Endodermal cell (in vitro differentiated cells): ENCODE measurements around the gene ARHGAP45. TPM values are rescaled to one million over a fixed set of nuclear protein-coding genes. Genes with fewer than 3 reads are reported as not detected.

Experiments
- DNase-seq: peaks from one replicate; pipeline ENCODE4 v3.0.0-alpha.2; 2017
- H3K27ac ChIP-seq: 2 replicates; pipeline ENCODE4 v1.5.1; 2013; ENCODE audit warnings: mild to moderate bottlenecking, low read depth, low read length, moderate library complexity
- H3K27me3 ChIP-seq: 2 replicates; pipeline ENCODE4 v1.6.1; 2013; ENCODE audit warnings: mild to moderate bottlenecking, low read length, moderate library complexity; ENCODE audit not compliant: insufficient read depth, control insufficient read depth, poor library complexity, severe bottlenecking
- H3K36me3 ChIP-seq: 2 replicates; pipeline ENCODE4 v1.7.0; 2013; ENCODE audit warnings: mild to moderate bottlenecking, low read length, moderate library complexity; ENCODE audit not compliant: control insufficient read depth, insufficient read depth
- H3K4me1 ChIP-seq: one replicate; pipeline ENCODE4 v1.7.0; 2013; ENCODE audit warnings: low read length; ENCODE audit not compliant: control insufficient read depth, insufficient read depth
- H3K4me3 ChIP-seq: 2 replicates; pipeline ENCODE4 v1.5.1; 2013; ENCODE audit warnings: mild to moderate bottlenecking, low read length, moderate library complexity
- H3K9ac ChIP-seq: 2 replicates; pipeline ENCODE4 v1.6.1; 2013; ENCODE audit warnings: mild to moderate bottlenecking, low read length, moderate library complexity; ENCODE audit not compliant: poor library complexity, severe bottlenecking; ENCODE audit errors: extremely low read depth
- H3K9me3 ChIP-seq: 2 replicates; pipeline ENCODE4 v1.6.1; 2013; ENCODE audit warnings: mild to moderate bottlenecking, low read length, moderate library complexity; ENCODE audit not compliant: control insufficient read depth
- H3K27ac Mint-ChIP-seq: 2 replicates; pipeline ENCODE4 v1.8.0; 2020; ENCODE audit warnings: mixed read lengths
- H3K27me3 Mint-ChIP-seq: 2 replicates; pipeline ENCODE4 v1.8.0; 2021; ENCODE audit warnings: mild to moderate bottlenecking, mixed read lengths; ENCODE audit not compliant: insufficient read depth
- H3K36me3 Mint-ChIP-seq: 2 replicates; pipeline ENCODE4 v1.8.0; 2020; ENCODE audit warnings: low read depth, mixed read lengths
- H3K4me1 Mint-ChIP-seq: 2 replicates; pipeline ENCODE4 v1.8.0; 2020; ENCODE audit warnings: mixed read lengths
- H3K4me3 Mint-ChIP-seq: 2 replicates; pipeline ENCODE4 v1.8.0; 2020; ENCODE audit warnings: mild to moderate bottlenecking, moderate library complexity, mixed read lengths
- H3K9me3 Mint-ChIP-seq: 2 replicates; pipeline ENCODE4 v1.8.0; 2020; ENCODE audit warnings: mild to moderate bottlenecking, mixed read lengths
- WGBS, 2 experiments: methylation state at CpG; one replicate each; pipeline versions ENCODE4 v1.1.5 to v1.1.7; 2013; ENCODE audit warnings: missing lambda C conversion rate in 2 of 2, mixed read lengths in 1 of 2; ENCODE audit not compliant: insufficient coverage in 1 of 2, insufficient read length in 1 of 2; 5-methylcytosine and 5-hydroxymethylcytosine counted together
- total RNA-seq, 2 donors: library from RNA; stranded (reverse); fragmentation: NEBNext Ultra II Directional in 1 of 2; extraction: Animal tissue kit (Norgen Biotek cat#: 25700) in 1 of 2; gene quantifications; 2 replicates in 1 of 2; 3 replicates in 1 of 2; pipeline ENCODE4 v1.2.1, GENCODE V29; 2021
- TF ChIP-seq, protein P1 (sequence below): fragments of 200-600 bp; sonication (generic); conservative IDR thresholded peaks from 2 replicates; pipeline ENCODE4 v1.5.0; 2021; ENCODE audit warnings: antibody characterized with exemption, mild to moderate bottlenecking

ARHGAP45 gene
- total RNA-seq, 2 donors from 2014 or later: 14.8 to 17.1 TPM

DNA sequence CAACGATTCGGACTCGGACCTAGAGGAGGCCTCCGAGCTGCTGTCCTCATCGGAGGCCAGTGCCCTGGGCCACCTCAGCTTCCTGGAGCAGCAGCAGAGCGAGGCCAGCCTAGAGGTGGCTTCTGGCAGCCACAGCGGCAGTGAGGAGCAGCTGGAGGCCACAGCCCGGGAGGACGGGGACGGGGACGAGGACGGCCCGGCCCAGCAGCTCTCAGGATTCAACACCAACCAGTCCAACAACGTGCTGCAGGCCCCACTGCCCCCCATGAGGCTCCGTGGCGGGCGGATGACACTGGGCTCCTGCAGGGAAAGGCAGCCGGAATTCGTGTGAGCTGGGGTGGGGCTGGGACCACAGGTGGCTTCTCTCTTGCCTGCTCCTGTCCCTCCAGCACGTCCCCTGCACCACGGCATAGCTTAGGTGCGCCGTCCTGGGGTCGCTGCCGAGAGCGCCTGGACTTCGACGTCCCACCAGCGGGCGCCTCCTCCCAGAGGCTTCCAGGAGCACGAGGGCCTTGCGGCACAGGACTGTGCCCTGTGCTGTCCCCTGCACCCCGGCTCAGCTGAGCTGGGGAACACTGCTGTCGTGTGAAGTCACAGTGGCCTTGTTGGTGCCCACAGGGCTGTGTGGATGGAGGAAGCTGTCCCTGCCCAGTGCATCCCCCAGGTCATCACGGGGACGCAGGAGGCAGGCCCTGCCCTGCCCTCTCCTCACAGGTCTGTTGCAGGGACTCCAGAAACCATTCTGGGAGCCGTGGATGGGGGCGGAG is 18.9 kb downstream of the ARHGAP45 start:
- no peaks in the 10 kb centered on the region for H3K27me3 Mint-ChIP-seq
- Histone ChIP-seq H3K4me3 (no peak overlapping the region), H3K4me1 (no peaks in the 10 kb centered on the region), H3K27ac (peak overlapping the region; percentile 38), H3K36me3 (peaks cover 13% of the 10 kb centered on the region), H3K9ac (no peak overlapping the region), H3K27me3 (no peaks in the 10 kb centered on the region), H3K9me3 (no peaks in the 10 kb centered on the region)
- H3K9me3 Mint-ChIP-seq: no peaks in the 10 kb centered on the region
- no peak for DNase-seq
- TF ChIP-seq, protein P1, sequence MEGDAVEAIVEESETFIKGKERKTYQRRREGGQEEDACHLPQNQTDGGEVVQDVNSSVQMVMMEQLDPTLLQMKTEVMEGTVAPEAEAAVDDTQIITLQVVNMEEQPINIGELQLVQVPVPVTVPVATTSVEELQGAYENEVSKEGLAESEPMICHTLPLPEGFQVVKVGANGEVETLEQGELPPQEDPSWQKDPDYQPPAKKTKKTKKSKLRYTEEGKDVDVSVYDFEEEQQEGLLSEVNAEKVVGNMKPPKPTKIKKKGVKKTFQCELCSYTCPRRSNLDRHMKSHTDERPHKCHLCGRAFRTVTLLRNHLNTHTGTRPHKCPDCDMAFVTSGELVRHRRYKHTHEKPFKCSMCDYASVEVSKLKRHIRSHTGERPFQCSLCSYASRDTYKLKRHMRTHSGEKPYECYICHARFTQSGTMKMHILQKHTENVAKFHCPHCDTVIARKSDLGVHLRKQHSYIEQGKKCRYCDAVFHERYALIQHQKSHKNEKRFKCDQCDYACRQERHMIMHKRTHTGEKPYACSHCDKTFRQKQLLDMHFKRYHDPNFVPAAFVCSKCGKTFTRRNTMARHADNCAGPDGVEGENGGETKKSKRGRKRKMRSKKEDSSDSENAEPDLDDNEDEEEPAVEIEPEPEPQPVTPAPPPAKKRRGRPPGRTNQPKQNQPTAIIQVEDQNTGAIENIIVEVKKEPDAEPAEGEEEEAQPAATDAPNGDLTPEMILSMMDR: no peak
- no peak overlapping the region for H3K27ac Mint-ChIP-seq
- peaks cover 20% of the 10 kb centered on the region for H3K36me3 Mint-ChIP-seq
- WGBS, 2 experiments: 93% methylated on average over 23 to 38 of the region's 38 CpGs
- peaks cover 1% of the 10 kb centered on the region for H3K4me1 Mint-ChIP-seq
- H3K4me3 Mint-ChIP-seq: no peak overlapping the region

DNA sequence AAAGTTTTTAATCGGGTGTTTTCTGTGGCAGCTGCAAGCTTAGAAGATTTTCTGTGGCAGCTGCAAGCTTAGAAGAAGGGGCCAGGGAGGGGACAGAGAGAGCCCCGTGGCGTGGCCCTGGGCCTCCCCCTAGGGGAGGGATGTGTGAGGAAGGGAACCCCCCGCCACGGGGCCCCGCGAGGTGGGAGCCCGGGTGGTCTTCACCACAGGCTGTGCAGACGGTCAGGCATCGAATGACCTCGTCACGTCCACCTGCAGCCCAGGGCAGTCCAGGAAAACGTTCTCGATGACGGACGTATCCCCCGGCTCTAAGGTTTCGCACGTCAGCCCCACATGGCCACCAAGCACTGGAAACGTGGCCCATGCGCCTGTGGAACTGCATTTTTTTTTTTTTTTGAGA is 19.6 kb downstream of the ARHGAP45 start:
- TF ChIP-seq, protein P1: no peak
- Histone ChIP-seq H3K27me3 (no peaks in the 10 kb centered on the region), H3K9ac (no peak overlapping the region), H3K9me3 (no peaks in the 10 kb centered on the region), H3K4me1 (no peaks in the 10 kb centered on the region), H3K27ac (no peak overlapping the region), H3K4me3 (no peak overlapping the region), H3K36me3 (peaks cover 21% of the 10 kb centered on the region)
- H3K9me3 Mint-ChIP-seq: no peaks in the 10 kb centered on the region
- H3K27ac Mint-ChIP-seq: no peak overlapping the region
- 86 to 90% methylated on average over 16 to 21 of the region's 21 CpGs for WGBS, 2 experiments
- peaks cover 24% of the 10 kb centered on the region for H3K36me3 Mint-ChIP-seq
- H3K27me3 Mint-ChIP-seq: no peaks in the 10 kb centered on the region
- peaks cover 1% of the 10 kb centered on the region for H3K4me1 Mint-ChIP-seq
- H3K4me3 Mint-ChIP-seq: no peak overlapping the region
- DNase-seq: no peak

DNA sequence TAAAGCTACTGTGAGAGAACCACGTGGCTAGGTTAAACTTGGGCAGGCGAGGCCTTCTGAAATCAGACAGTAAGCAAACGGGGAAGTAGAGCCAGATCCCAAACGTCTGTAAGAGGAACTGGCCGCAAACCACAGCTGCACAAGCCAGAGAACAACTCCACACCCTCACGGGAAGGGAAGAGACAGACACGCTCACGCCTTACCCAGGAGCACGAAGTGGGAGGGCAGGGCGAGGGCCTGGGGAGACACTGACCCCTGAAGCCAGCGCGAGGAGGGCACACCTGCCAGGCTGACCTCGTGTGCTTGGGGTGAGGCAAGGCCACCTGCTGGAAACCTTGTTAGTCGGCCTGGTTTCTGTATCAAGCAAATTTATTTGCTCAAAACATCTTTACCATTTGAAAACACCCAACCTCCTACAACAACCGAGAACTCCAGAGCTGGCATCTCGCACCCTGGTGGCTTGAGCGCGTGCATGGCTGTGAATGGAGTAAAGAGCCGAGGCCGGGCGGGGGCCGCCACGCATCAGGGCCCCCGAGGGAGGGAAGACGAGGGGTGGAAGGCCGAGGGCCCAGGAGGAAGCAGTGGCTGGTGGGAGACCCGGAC is 20.9 kb downstream of the ARHGAP45 start:
- Histone ChIP-seq H3K9me3 (no peaks in the 10 kb centered on the region), H3K27me3 (no peaks in the 10 kb centered on the region), H3K4me1 (no peaks in the 10 kb centered on the region), H3K4me3 (no peak overlapping the region), H3K9ac (no peak overlapping the region), H3K27ac (no peak overlapping the region), H3K36me3 (peaks cover 30% of the 10 kb centered on the region)
- Mint-ChIP-seq H3K27me3 (no peaks in the 10 kb centered on the region), H3K4me1 (no peaks in the 10 kb centered on the region), H3K36me3 (peaks cover 29% of the 10 kb centered on the region), H3K4me3 (no peak overlapping the region), H3K27ac (peak overlapping the region; percentile 76), H3K9me3 (no peaks in the 10 kb centered on the region)
- WGBS, 2 experiments: 88 to 94% methylated on average over 23 to 27 of the region's 27 CpGs
- DNase-seq: no peak
- TF ChIP-seq, protein P1: no peak
